K562 (cell line): ENCODE data around the gene AGO4. TPM values are rescaled to one million over a fixed set of nuclear protein-coding genes. Genes with fewer than 3 reads are reported as not detected.

Experiments used
- CEBPG ChIP-seq, 3 experiments: fragments of 200-800 bp in 1 of 3; sonication (Bioruptor generic) in 1 of 3; sonication (generic) in 1 of 3; formaldehyde crosslinking in 1 of 3; IDR thresholded peaks in 2 of 3; conservative IDR thresholded peaks in 1 of 3; 2 replicates each; pipeline versions ENCODE4 v1.6.1 to v1.8.0; 2016 to 2022; ENCODE audit warnings: missing compliant biosample characterization in 2 of 3, missing genetic modification characterization in 2 of 3, mild to moderate bottlenecking in 1 of 3, missing genetic modification reagents in 1 of 3
- KHSRP ChIP-seq: fragments of 450-650 bp; IDR thresholded peaks from 2 replicates; pipeline ENCODE4 v1.6.1; 2017
- KLF10 ChIP-seq: fragments of 250-450 bp; sonication (Bioruptor Pico); IDR thresholded peaks from 2 replicates; pipeline ENCODE4 v1.6.1; 2021; ENCODE audit warnings: matching md5 sums
- NCOA2 ChIP-seq, 2 experiments: fragments of 450-650 bp; IDR thresholded peaks; 2 replicates each; pipeline ENCODE4 v1.6.1; 2018; ENCODE audit warnings: mild to moderate bottlenecking in 2 of 2, moderate library complexity in 1 of 2; ENCODE audit not compliant: partially characterized antibody in 2 of 2
- RUNX1 ChIP-seq: sonication (generic); IDR thresholded peaks from 2 replicates; pipeline ENCODE4 v1.6.1; 2016; ENCODE audit warnings: antibody characterized with exemption, low read depth
- SP1 ChIP-seq: sonication (generic); formaldehyde crosslinking; IDR thresholded peaks from 2 replicates; pipeline ENCODE4 v1.8.1; 2022; ENCODE audit warnings: mild to moderate bottlenecking, missing genetic modification reagents
- ZNF311 ChIP-seq: fragments of 250-450 bp; sonication (Bioruptor Pico); IDR thresholded peaks from 2 replicates; pipeline ENCODE4 v1.4.0; 2020; ENCODE audit warnings: mild to moderate bottlenecking, moderate library complexity
- ZNF551 ChIP-seq: fragments of 250-450 bp; sonication (Bioruptor Pico); IDR thresholded peaks from 2 replicates; pipeline ENCODE4 v1.5.0; 2021; ENCODE audit warnings: mild to moderate bottlenecking, moderate library complexity
- polyA plus RNA-seq, 8 experiments: library from polyadenylated mRNA; depleted of rRNA in 4 of 8; stranded (reverse) in 5 of 8; unstranded in 3 of 8; fragments of >200 nt; fragmentation: Nextera tagmentation in 2 of 8; fragmentation: Illumina TruSeq in 1 of 8; extraction: Ambion mirVana in 2 of 8; extraction: Trizol in 1 of 8; gene quantifications; 2 replicates each; pipeline versions ENCODE4 v1.2.1 to v1.2.3, GENCODE V29; 2011 to 2014; ENCODE audit warnings: inconsistent platforms in 1 of 8, missing spikeins in 1 of 8
- total RNA-seq, 7 experiments: library from RNA; depleted of rRNA in 6 of 7; stranded (reverse); fragments of >200 nt in 6 of 7; fragmentation: Illumina TruSeq in 2 of 7; extraction: Trizol in 2 of 7; gene quantifications; 2 replicates each; pipeline versions ENCODE4 v1.2.1 to v1.2.3, GENCODE V29; 2011 to 2021; ENCODE audit warnings: low replicate concordance in 1 of 7
- TF ChIP-seq, protein P1 (sequence below), 2 experiments: fragments of 450-650 bp; IDR thresholded peaks; 2 replicates each; pipeline ENCODE4 v1.6.1; 2016
- TF ChIP-seq, protein P2 (sequence below): sonication (generic); formaldehyde crosslinking; IDR thresholded peaks from 2 replicates; pipeline ENCODE4 v1.8.1; 2023; ENCODE audit warnings: mild to moderate bottlenecking, missing genetic modification reagents
- TF ChIP-seq, protein P3 (sequence below): fragments of 250-450 bp; sonication (Bioruptor Pico); IDR thresholded peaks from 2 replicates; pipeline ENCODE4 v1.4.0; 2020; ENCODE audit warnings: borderline replicate concordance
- TF ChIP-seq, protein P4 (sequence below), 2 experiments: fragments of 450-650 bp; IDR thresholded peaks; 2 replicates each; pipeline ENCODE4 v1.6.1; 2018; ENCODE audit warnings: mild to moderate bottlenecking in 2 of 2, low read depth in 1 of 2; ENCODE audit not compliant: partially characterized antibody in 2 of 2
- TF ChIP-seq, protein P5 (sequence below), 3 experiments: fragments of 200-800 bp in 1 of 3; sonication (Bioruptor generic) in 1 of 3; sonication (generic) in 1 of 3; formaldehyde crosslinking in 1 of 3; IDR thresholded peaks; 2 replicates each; pipeline versions ENCODE4 v1.6.1 to v1.8.0; 2016 to 2022; ENCODE audit warnings: mild to moderate bottlenecking in 2 of 3, missing compliant biosample characterization in 2 of 3, missing genetic modification characterization in 2 of 3, missing genetic modification reagents in 1 of 3

AGO4 gene
- total and polyA plus RNA-seq, 9 of the 15 experiments (the other 6 are each of a cell fraction or from before 2014, with no cell fraction given), result 1.3 to 10.5 (median 6.5) TPM

DNA sequence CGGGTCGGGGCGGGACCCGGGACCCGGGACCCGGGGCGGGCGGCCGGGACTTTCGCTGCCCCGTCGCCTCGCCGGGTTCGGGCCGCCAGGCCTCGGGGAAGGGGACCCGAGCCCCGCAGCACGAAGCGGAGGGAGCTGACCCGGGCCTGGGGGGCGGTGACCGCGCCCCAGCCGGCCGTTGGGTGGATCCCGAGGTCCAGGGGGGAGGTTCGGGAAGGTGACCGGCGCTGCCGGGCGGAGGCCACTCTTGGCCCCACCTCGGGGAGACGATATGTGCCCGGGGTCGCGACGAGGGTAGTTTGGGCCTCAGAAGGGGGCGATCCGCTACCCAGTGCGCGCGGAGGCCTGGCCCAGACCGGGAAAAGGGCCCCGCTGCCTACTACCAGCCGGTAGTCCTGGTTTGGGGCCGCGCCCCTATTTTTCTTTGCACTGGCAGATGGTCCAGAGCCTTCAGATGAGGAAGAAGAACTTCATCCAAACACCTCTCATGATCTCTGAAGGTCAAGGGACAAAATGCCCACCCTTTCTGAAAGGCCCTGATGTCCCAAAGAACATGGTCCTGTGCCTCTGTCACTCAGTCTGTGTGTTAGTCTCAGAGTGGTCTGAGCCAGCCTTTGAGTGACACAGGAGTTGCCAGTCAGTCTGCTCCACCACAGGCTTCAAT, 766 bp downstream of the AGO4 start (continued):
- TF ChIP-seq ZNF311 (CRISPR knock-in tag), result no peak
- TF ChIP-seq, protein P1, sequence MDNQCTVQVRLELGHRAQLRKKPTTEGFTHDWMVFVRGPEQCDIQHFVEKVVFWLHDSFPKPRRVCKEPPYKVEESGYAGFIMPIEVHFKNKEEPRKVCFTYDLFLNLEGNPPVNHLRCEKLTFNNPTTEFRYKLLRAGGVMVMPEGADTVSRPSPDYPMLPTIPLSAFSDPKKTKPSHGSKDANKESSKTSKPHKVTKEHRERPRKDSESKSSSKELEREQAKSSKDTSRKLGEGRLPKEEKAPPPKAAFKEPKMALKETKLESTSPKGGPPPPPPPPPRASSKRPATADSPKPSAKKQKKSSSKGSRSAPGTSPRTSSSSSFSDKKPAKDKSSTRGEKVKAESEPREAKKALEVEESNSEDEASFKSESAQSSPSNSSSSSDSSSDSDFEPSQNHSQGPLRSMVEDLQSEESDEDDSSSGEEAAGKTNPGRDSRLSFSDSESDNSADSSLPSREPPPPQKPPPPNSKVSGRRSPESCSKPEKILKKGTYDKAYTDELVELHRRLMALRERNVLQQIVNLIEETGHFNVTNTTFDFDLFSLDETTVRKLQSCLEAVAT (IDR thresholded peaks at IDR 0.05), result no peak
- TF ChIP-seq NCOA2 (IDR thresholded peaks at IDR 0.05; ENCODE audit: partially characterized antibody in 2 of 2), result no peak
- TF ChIP-seq KLF10, result no peak
- no peak for TF ChIP-seq CEBPG (CRISPR knock-in tag; IDR thresholded peaks at IDR 0.05)
- TF ChIP-seq CEBPG (tag; conservative IDR thresholded peaks at IDR 0.05 in 1 of 2, IDR thresholded peaks at IDR 0.05 in 1 of 2), result no peak
- no peak for TF ChIP-seq RUNX1
- TF ChIP-seq, protein P2, sequence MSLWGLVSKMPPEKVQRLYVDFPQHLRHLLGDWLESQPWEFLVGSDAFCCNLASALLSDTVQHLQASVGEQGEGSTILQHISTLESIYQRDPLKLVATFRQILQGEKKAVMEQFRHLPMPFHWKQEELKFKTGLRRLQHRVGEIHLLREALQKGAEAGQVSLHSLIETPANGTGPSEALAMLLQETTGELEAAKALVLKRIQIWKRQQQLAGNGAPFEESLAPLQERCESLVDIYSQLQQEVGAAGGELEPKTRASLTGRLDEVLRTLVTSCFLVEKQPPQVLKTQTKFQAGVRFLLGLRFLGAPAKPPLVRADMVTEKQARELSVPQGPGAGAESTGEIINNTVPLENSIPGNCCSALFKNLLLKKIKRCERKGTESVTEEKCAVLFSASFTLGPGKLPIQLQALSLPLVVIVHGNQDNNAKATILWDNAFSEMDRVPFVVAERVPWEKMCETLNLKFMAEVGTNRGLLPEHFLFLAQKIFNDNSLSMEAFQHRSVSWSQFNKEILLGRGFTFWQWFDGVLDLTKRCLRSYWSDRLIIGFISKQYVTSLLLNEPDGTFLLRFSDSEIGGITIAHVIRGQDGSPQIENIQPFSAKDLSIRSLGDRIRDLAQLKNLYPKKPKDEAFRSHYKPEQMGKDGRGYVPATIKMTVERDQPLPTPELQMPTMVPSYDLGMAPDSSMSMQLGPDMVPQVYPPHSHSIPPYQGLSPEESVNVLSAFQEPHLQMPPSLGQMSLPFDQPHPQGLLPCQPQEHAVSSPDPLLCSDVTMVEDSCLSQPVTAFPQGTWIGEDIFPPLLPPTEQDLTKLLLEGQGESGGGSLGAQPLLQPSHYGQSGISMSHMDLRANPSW (CRISPR knock-in tag), result peak; percentile 64; the same call in 1 of the 2 replicates
- TF ChIP-seq, protein P3, sequence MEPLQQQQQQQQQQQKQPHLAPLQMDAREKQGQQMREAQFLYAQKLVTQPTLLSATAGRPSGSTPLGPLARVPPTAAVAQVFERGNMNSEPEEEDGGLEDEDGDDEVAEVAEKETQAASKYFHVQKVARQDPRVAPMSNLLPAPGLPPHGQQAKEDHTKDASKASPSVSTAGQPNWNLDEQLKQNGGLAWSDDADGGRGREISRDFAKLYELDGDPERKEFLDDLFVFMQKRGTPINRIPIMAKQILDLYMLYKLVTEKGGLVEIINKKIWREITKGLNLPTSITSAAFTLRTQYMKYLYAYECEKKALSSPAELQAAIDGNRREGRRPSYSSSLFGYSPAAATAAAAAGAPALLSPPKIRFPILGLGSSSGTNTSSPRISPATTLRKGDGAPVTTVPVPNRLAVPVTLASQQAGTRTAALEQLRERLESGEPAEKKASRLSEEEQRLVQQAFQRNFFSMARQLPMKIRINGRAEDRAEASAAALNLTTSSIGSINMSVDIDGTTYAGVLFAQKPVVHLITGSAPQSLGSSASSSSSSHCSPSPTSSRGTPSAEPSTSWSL (CRISPR knock-in tag), result 0 out of 2 replicates have a peak, but pooled peaks have one; percentile 31
- TF ChIP-seq SP1 (CRISPR knock-in tag), result no peak
- no peak for TF ChIP-seq KHSRP
- TF ChIP-seq, protein P4, sequence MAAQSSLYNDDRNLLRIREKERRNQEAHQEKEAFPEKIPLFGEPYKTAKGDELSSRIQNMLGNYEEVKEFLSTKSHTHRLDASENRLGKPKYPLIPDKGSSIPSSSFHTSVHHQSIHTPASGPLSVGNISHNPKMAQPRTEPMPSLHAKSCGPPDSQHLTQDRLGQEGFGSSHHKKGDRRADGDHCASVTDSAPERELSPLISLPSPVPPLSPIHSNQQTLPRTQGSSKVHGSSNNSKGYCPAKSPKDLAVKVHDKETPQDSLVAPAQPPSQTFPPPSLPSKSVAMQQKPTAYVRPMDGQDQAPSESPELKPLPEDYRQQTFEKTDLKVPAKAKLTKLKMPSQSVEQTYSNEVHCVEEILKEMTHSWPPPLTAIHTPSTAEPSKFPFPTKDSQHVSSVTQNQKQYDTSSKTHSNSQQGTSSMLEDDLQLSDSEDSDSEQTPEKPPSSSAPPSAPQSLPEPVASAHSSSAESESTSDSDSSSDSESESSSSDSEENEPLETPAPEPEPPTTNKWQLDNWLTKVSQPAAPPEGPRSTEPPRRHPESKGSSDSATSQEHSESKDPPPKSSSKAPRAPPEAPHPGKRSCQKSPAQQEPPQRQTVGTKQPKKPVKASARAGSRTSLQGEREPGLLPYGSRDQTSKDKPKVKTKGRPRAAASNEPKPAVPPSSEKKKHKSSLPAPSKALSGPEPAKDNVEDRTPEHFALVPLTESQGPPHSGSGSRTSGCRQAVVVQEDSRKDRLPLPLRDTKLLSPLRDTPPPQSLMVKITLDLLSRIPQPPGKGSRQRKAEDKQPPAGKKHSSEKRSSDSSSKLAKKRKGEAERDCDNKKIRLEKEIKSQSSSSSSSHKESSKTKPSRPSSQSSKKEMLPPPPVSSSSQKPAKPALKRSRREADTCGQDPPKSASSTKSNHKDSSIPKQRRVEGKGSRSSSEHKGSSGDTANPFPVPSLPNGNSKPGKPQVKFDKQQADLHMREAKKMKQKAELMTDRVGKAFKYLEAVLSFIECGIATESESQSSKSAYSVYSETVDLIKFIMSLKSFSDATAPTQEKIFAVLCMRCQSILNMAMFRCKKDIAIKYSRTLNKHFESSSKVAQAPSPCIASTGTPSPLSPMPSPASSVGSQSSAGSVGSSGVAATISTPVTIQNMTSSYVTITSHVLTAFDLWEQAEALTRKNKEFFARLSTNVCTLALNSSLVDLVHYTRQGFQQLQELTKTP (IDR thresholded peaks at IDR 0.05; ENCODE audit: low read depth in 1 of 2, partially characterized antibody in 2 of 2), result no peak
- TF ChIP-seq, protein P5, sequence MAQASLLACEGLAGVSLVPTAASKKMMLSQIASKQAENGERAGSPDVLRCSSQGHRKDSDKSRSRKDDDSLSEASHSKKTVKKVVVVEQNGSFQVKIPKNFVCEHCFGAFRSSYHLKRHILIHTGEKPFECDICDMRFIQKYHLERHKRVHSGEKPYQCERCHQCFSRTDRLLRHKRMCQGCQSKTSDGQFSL (CRISPR knock-in tag; IDR thresholded peaks at IDR 0.05), result no peak
- TF ChIP-seq, protein P5 (tag; IDR thresholded peaks at IDR 0.05), result no peak
- TF ChIP-seq ZNF551, result no peak
